ENCODE data around the gene AADAT.
"Not testable (repeated sequence)": the region's sequence is repeated elsewhere in the genome, so short reads cannot be mapped to it uniquely, and the experiment has no call there.

The AADAT gene

GRCh38 chr4:170110285-170110672 is 20.5 kb upstream of the AADAT start:
- DNase-seq (ENCODE audit: low read depth, low spot score) = no peak
- in situ Hi-C loops (cut with HindIII; ENCODE audit: low sequenced_read_pairs) = no loop called here
- TF ChIP-seq CTCF (IDR thresholded peaks at IDR 0.05; ENCODE audit: low read depth, low read length) = no peak
- H3K4me3 ChIP-seq (ENCODE audit: low read depth, low read length) = no peak overlapping the region

- in situ Hi-C loops (cut with HindIII; ENCODE audit: low sequenced_read_pairs) = no loop called here
- H3K4me3 ChIP-seq (ENCODE audit: low read depth, low read length) = no peak overlapping the region
- TF ChIP-seq CTCF (IDR thresholded peaks at IDR 0.05; ENCODE audit: low read depth, low read length) = no peak
- DNase-seq (ENCODE audit: low read depth, low spot score) = no peak
Observed at GRCh38 chr4:170109586-170110284, 20.0 kb upstream of the AADAT start.

GRCh38 chr4:170106900-170107299 is 17.1 kb upstream of the AADAT start:
- DNase-seq (ENCODE audit: low read depth, low spot score) = no peak
- TF ChIP-seq CTCF (IDR thresholded peaks at IDR 0.05; ENCODE audit: low read depth, low read length) = no peak
- no peak overlapping the region for H3K4me3 ChIP-seq (ENCODE audit: low read depth, low read length)
- in situ Hi-C loops (cut with HindIII; ENCODE audit: low sequenced_read_pairs) = no loop called here

- no peak for DNase-seq (ENCODE audit: low read depth, low spot score)
- H3K4me3 ChIP-seq (ENCODE audit: low read depth, low read length) = no peak overlapping the region
- in situ Hi-C loops (cut with HindIII; ENCODE audit: low sequenced_read_pairs) = no loop called here
- TF ChIP-seq CTCF (IDR thresholded peaks at IDR 0.05; ENCODE audit: low read depth, low read length) = no peak
Observed at GRCh38 chr4:170102426-170102825, 12.7 kb upstream of the AADAT start.

- in situ Hi-C loops (cut with HindIII; ENCODE audit: low sequenced_read_pairs); H3K4me3 ChIP-seq (ENCODE audit: low read depth, low read length); DNase-seq (ENCODE audit: low read depth, low spot score): not testable (repeated sequence)
Observed at GRCh38 chr4:170098171-170098570, 8.4 kb upstream of the AADAT start.

- no peak for DNase-seq (ENCODE audit: low read depth, low spot score)
- no peak overlapping the region for H3K4me3 ChIP-seq (ENCODE audit: low read depth, low read length)
- in situ Hi-C loops (cut with HindIII; ENCODE audit: low sequenced_read_pairs) = no loop called here
- TF ChIP-seq CTCF (IDR thresholded peaks at IDR 0.05; ENCODE audit: low read depth, low read length) = no peak
Observed at GRCh38 chr4:170097681-170098080, 7.9 kb upstream of the AADAT start.

- no peak for DNase-seq (ENCODE audit: low read depth, low spot score)
- TF ChIP-seq CTCF (IDR thresholded peaks at IDR 0.05; ENCODE audit: low read depth, low read length) = no peak
- in situ Hi-C loops (cut with HindIII; ENCODE audit: low sequenced_read_pairs) = no loop called here
- H3K4me3 ChIP-seq (ENCODE audit: low read depth, low read length) = no peak overlapping the region
Observed at GRCh38 chr4:170093973-170094535, 4.3 kb upstream of the AADAT start.
